Stimulated activated CD8-positive, alpha-beta memory T cell treated with anti-CD3 and anti-CD28 coated beads, Interleukin-15, amount 100 ng/mL, for 4 hours (primary cell): ENCODE data around the gene CLEC1B.
"Not testable (repeated sequence)": the region's sequence is repeated elsewhere in the genome, so short reads cannot be mapped to it uniquely, and the experiment has no call there.

Experiments used
- DNase-seq, 2 donors: peaks; one replicate each; pipeline ENCODE4 v3.0.0-alpha.2; 2020; ENCODE audit warnings: low read depth in 2 of 2

CLEC1B gene

DNA sequence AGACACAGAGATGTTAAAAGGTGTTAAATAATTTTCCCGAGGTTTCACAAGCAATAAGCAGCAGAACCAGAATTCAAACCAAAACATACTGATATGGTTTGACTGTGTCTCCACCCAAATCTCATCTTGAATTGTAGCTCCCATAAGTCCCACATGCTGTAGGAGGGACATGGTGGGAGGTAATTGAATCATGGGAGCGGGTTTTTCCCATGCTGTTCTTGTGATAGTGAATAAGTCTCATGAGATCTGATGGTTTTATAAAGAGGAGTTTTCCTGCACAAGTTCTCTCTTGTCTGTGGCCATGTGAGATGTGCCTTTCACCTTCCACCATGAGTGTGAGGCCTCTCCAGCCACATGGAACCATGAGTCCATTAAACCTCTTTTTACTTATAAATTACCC, 24.2 kb downstream of the CLEC1B start:
- not testable (repeated sequence) for DNase-seq

DNA sequence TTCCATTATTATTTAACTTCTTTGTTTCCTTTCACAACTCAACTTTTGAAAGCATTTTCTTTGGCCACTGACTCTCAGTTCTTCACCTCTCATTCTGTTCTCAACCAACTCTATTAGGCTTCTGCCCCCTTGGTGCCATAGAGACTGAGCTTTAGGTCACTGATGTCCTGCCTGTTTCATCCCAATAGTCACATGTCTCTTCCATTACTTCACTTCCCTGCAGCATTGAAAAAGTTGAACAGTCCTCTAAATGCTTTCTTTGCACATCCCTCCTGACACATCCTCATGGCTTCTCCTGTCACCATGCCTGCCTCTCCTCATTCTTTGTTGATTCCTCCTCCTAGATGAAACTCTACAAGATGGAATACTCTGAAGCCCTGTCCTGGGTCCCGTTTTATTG, 25.0 kb downstream of the CLEC1B start:
- no peak for DNase-seq

DNA sequence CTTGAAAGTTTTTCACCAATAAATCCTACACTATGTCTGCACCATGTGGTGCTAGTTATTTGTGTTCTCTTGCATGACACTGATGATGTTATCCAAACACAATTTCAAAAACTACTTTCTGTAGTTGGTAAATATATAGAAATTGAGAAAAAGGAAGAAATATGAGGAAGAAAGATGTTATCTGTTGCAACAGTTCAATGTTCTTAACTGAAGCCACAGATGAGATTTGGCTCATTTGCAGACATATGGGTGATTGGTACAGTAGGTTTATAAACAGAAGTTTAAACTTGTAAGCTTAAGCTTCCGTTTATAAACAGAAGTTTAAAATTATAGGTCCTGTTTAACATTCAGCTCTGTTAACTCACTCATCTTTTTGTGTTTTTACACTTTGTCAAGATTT, 27.7 kb downstream of the CLEC1B start, which contains the start of gene CLEC12A:
Gene CLEC12A, plus strand, starts transcription at position 229 of the 400 bp plus-strand sequence. CDS start 188 bp downstream, outside the sequence.
- no peak for DNase-seq

GRCh38 chr12:9969673-9970072, 29.2 kb downstream of the CLEC1B start:
- no peak for DNase-seq

DNA sequence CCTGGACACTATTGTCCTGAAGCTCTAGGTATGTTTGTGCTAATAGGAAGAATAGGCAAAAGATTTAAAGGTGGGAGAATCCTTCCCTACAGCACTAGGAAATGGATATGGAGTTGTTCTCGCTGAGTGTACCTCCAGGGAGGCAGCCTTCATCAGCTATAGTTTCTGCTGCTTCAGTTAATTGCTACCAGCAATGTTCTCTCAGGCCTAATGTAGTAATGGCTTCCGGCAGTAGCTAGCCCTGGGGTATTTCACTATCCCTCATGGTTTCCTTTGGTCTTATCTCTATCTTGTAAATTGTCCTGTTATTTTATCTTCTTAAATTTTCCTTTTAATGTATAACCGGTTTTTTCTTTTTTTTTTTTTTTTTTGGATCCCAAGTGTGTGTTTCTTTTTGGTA, 37.0 kb downstream of the CLEC1B start:
- DNase-seq, result no peak

GRCh38 chr12:9961106-9961505, 37.8 kb downstream of the CLEC1B start:
- no peak for DNase-seq

DNA sequence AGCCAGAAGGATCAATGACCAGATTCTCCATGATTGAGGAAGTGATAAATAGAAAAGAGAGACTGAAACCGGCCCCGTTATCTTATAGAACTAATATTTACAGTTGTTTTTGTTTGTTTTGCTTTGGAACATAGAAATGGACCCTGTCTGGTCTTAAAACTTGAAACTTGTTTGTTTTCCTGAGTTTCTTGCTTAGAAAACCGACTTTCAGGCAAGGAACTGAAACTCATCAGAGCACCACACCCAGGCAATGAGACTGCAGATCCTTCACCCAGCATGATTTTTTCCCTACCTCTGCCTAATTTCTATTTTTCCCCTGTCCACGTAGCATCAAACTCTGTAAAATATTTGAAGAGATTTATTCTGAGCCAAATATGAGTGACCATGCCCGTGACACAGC, 38.3 kb downstream of the CLEC1B start:
- DNase-seq, result no peak

DNA sequence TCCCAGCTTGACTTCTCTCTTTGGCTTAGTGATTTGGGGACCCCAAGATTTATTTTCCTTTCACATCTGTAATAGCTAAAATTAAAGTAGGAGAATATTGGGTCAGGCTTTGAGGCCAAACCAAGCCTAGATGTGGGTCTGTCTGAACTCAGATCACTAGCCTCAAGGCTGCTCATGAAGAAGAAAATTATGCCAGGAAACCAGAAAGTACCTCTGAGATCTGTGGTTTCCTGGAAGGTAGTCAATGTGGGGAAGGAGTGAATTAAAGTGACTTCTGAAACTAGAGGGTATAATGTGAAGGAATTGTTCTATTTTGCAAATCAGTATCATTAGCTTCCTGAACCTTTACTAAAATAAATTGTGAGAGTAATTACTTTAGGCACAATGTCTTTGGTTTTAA, 41.1 kb downstream of the CLEC1B start:
- DNase-seq, result no peak

GRCh38 chr12:9952954-9953729, 45.8 kb downstream of the CLEC1B start:
- not testable (repeated sequence) for DNase-seq

GRCh38 chr12:9951026-9951675, 47.8 kb downstream of the CLEC1B start:
- no peak for DNase-seq

- no peak for DNase-seq
Measured at GRCh38 chr12:9948606-9949296, 50.2 kb downstream of the CLEC1B start.

GRCh38 chr12:9947674-9948073, 51.2 kb downstream of the CLEC1B start:
- no peak for DNase-seq

DNA sequence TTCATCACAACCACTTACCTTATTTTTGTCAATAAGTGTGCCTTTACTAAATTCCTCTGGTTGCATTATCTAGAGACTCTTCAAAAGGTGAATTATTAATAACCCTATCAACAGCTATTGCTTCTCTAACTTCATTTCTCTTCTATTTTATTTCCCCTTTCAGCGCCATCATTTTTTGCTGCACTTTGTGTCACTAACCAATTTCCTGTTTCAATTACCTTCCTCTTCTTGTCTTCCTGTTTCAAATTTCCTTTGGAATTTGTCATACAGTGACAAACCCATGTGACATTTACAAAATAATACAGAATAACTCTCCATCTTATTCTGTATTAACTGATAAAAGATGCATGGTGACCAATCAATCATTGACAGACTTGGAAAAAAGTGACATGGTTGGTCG, 54.5 kb downstream of the CLEC1B start:
- DNase-seq, result no peak

DNA sequence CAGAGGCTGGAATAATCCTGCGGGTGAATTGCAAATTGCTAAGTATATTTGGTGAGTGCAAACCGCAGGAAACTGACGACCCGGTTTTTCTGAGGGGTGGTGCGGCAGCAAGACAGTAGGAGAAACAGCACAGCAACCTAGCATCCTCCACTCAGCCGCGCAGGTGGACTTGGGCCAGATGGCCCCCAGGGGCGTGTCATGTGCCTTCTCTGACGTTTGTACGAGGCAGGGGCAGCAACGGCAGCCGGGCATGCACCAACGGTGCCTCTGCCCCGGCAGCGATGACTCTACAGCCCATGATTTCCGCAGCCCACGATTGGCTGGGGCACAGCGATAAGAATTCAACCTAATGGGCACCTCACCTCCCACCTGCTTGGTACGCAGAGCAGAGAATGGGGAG, 55.7 kb downstream of the CLEC1B start:
- DNase-seq, result no peak
